ENCODE data around the gene KRT12.

Gene KRT12

GRCh38 chr17:40846515-40847144, 20.4 kb downstream of the KRT12 start:
- DNase-seq (ENCODE audit: low spot score), result no peak

- DNase-seq (ENCODE audit: low spot score), result no peak
Measured at GRCh38 chr17:40844671-40845107, 22.3 kb downstream of the KRT12 start.

- no peak for DNase-seq (ENCODE audit: low spot score)
Measured at GRCh38 chr17:40843242-40843641, 23.8 kb downstream of the KRT12 start.

GRCh38 chr17:40841246-40841645, 25.8 kb downstream of the KRT12 start:
- no peak for DNase-seq (ENCODE audit: low spot score)

- DNase-seq (ENCODE audit: low spot score), result no peak
Measured at GRCh38 chr17:40839194-40839593, 27.8 kb downstream of the KRT12 start.

- no peak for DNase-seq (ENCODE audit: low spot score)
Measured at GRCh38 chr17:40836020-40836419, 31.0 kb downstream of the KRT12 start.

- no peak for DNase-seq (ENCODE audit: low spot score)
Measured at GRCh38 chr17:40833882-40834281, 33.1 kb downstream of the KRT12 start.

- DNase-seq (ENCODE audit: low spot score), result no peak
Measured at GRCh38 chr17:40832840-40833239, 34.2 kb downstream of the KRT12 start.

- DNase-seq (ENCODE audit: low spot score), result no peak
Measured at GRCh38 chr17:40830085-40830776, 36.8 kb downstream of the KRT12 start.

GRCh38 chr17:40828454-40829044, 38.5 kb downstream of the KRT12 start:
- DNase-seq (ENCODE audit: low spot score), result no peak

GRCh38 chr17:40827746-40828453, 39.1 kb downstream of the KRT12 start:
- no peak for DNase-seq (ENCODE audit: low spot score)

GRCh38 chr17:40825599-40825998, 41.4 kb downstream of the KRT12 start:
- no peak for DNase-seq (ENCODE audit: low spot score)

GRCh38 chr17:40824015-40824832, 42.8 kb downstream of the KRT12 start:
- no peak for DNase-seq (ENCODE audit: low spot score)

GRCh38 chr17:40822132-40822812, 44.8 kb downstream of the KRT12 start, which contains the start of gene KRT10:
Gene KRT10, minus strand, starts transcription at chr17:40822614. Its CDS starts 29 bp downstream, at chr17:40822585.
- no peak for DNase-seq (ENCODE audit: low spot score)

- DNase-seq (ENCODE audit: low spot score), result no peak
Measured at GRCh38 chr17:40821536-40821935, 45.5 kb downstream of the KRT12 start.

GRCh38 chr17:40820228-40820838, 46.7 kb downstream of the KRT12 start:
- no peak for DNase-seq (ENCODE audit: low spot score)

GRCh38 chr17:40819528-40820125, 47.4 kb downstream of the KRT12 start:
- peak; percentile 6 for DNase-seq (ENCODE audit: low spot score)

- DNase-seq (ENCODE audit: low spot score), result peak; percentile 69
Measured at GRCh38 chr17:40818733-40819527, 48.1 kb downstream of the KRT12 start.

GRCh38 chr17:40818343-40818732, 48.7 kb downstream of the KRT12 start:
- DNase-seq (ENCODE audit: low spot score), result peak; percentile 7
